ENCODE results near the gene ASNSD1. TPM values are rescaled to one million over a fixed set of nuclear protein-coding genes. Genes with fewer than 3 reads are reported as not detected.
A peak's percentile ranks its signal among the peaks of the same experiment; 100 is the strongest.

ASNSD1 gene
- total and polyA plus RNA-seq, 2 of the 13 experiments (the other 11 are each of a cell fraction or from before 2014, with no cell fraction given): 35.1 to 96.6 TPM

DNA sequence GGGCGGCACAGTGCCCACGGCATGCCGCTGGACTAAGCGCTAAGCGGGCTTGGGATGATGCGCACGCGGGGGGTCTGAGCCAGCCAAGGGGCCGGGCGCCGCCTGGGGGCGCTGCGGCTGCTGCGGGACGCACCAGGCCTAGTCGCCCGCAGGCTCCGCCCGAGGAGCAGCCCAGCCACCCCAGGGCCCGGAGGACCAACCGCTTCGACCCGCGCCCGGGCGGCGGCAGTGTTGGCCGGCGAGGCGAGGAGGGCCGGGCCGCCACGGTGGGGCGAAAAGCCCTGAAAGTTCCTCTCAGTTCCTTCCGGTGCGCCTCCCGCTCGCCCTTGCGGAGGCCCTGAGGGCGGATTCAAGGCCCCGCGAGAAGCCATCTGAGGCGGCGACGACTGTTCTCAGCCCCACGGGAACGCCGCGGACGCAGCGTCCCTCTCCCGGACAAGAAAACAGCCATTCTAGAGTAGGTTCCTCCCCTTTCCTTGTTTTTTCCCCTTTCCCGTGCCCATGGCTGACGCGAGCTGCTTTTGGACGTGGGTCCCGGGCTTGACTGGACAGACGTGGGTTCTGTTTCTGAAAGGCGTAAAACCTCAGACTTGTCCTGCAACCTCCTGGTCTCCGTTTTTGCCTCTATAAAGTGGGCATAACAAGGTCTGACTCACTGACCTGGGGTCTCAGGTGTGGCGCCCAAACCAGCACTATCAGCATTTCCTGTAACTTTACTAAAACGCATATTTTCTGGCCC is 13.3 kb downstream of the ASNSD1 start, which contains the start of gene ANKAR (continued):
- TF ChIP-seq RCOR2 (CRISPR knock-in tag; IDR thresholded peaks at IDR 0.05): 0 out of 2 replicates have a peak, but pooled peaks have one; percentile 44
- TF ChIP-seq ZNF496 (CRISPR knock-in tag; IDR thresholded peaks at IDR 0.05; ENCODE audit: insufficient replicate concordance): no peak
- peak; percentile 98 for TF ChIP-seq HES4 (CRISPR knock-in tag; IDR thresholded peaks at IDR 0.05; ENCODE audit: borderline replicate concordance)
- no peak for TF ChIP-seq MZF1 (CRISPR knock-in tag; IDR thresholded peaks at IDR 0.05; ENCODE audit: borderline replicate concordance)
- peak; percentile 93 for TF ChIP-seq PHF21A (CRISPR knock-in tag; IDR thresholded peaks at IDR 0.05)
- TF ChIP-seq, protein P1, sequence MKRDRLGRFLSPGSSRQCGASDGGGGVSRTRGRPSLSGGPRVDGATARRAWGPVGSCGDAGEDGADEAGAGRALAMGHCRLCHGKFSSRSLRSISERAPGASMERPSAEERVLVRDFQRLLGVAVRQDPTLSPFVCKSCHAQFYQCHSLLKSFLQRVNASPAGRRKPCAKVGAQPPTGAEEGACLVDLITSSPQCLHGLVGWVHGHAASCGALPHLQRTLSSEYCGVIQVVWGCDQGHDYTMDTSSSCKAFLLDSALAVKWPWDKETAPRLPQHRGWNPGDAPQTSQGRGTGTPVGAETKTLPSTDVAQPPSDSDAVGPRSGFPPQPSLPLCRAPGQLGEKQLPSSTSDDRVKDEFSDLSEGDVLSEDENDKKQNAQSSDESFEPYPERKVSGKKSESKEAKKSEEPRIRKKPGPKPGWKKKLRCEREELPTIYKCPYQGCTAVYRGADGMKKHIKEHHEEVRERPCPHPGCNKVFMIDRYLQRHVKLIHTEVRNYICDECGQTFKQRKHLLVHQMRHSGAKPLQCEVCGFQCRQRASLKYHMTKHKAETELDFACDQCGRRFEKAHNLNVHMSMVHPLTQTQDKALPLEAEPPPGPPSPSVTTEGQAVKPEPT (CRISPR knock-in tag; IDR thresholded peaks at IDR 0.05; ENCODE audit: low read depth): peak; percentile 93
- TF ChIP-seq KDM5B (CRISPR knock-in tag; IDR thresholded peaks at IDR 0.05; ENCODE audit: borderline replicate concordance): peak; percentile 98
- TF ChIP-seq NCOA1 (CRISPR knock-in tag; IDR thresholded peaks at IDR 0.05): peak; percentile 97
- peak; percentile 99 for TF ChIP-seq XRCC5 (optimal IDR thresholded peaks at IDR 0.05; ENCODE audit: low read length)
- TF ChIP-seq SP5 (CRISPR knock-in tag; IDR thresholded peaks at IDR 0.05; ENCODE audit: borderline replicate concordance, low read depth): no peak; the same call in 1 of the 2 replicates
- peak; percentile 98 for TF ChIP-seq SALL1 (CRISPR knock-in tag; IDR thresholded peaks at IDR 0.05)
- no peak for TF ChIP-seq ZBTB8A (CRISPR knock-in tag; IDR thresholded peaks at IDR 0.05; ENCODE audit: borderline replicate concordance, low read depth)
- TF ChIP-seq, protein P2, sequence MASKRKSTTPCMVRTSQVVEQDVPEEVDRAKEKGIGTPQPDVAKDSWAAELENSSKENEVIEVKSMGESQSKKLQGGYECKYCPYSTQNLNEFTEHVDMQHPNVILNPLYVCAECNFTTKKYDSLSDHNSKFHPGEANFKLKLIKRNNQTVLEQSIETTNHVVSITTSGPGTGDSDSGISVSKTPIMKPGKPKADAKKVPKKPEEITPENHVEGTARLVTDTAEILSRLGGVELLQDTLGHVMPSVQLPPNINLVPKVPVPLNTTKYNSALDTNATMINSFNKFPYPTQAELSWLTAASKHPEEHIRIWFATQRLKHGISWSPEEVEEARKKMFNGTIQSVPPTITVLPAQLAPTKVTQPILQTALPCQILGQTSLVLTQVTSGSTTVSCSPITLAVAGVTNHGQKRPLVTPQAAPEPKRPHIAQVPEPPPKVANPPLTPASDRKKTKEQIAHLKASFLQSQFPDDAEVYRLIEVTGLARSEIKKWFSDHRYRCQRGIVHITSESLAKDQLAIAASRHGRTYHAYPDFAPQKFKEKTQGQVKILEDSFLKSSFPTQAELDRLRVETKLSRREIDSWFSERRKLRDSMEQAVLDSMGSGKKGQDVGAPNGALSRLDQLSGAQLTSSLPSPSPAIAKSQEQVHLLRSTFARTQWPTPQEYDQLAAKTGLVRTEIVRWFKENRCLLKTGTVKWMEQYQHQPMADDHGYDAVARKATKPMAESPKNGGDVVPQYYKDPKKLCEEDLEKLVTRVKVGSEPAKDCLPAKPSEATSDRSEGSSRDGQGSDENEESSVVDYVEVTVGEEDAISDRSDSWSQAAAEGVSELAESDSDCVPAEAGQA (IDR thresholded peaks at IDR 0.05; ENCODE audit: low read depth): no peak; the same call in 1 of the 2 replicates
- TF ChIP-seq, protein P2 (CRISPR knock-in tag; IDR thresholded peaks at IDR 0.05; ENCODE audit: borderline replicate concordance): peak; percentile 84; the same call in 1 of the 2 replicates
- no peak; the same call in 1 of the 2 replicates for TF ChIP-seq SOX13 (IDR thresholded peaks at IDR 0.05)
- peak in 1 of 2 experiments; percentile 49; a peak in 3 of 4 replicates for TF ChIP-seq SOX13 (CRISPR knock-in tag; conservative IDR thresholded peaks at IDR 0.05 in 1 of 2, IDR thresholded peaks at IDR 0.05 in 1 of 2)
- no peak for TF ChIP-seq HMGA1 (CRISPR knock-in tag; conservative IDR thresholded peaks at IDR 0.05)
- peak; percentile 86; the same call in 1 of the 2 replicates for TF ChIP-seq MYC (CRISPR knock-in tag; IDR thresholded peaks at IDR 0.05; ENCODE audit: borderline replicate concordance)
- TF ChIP-seq, protein P3, sequence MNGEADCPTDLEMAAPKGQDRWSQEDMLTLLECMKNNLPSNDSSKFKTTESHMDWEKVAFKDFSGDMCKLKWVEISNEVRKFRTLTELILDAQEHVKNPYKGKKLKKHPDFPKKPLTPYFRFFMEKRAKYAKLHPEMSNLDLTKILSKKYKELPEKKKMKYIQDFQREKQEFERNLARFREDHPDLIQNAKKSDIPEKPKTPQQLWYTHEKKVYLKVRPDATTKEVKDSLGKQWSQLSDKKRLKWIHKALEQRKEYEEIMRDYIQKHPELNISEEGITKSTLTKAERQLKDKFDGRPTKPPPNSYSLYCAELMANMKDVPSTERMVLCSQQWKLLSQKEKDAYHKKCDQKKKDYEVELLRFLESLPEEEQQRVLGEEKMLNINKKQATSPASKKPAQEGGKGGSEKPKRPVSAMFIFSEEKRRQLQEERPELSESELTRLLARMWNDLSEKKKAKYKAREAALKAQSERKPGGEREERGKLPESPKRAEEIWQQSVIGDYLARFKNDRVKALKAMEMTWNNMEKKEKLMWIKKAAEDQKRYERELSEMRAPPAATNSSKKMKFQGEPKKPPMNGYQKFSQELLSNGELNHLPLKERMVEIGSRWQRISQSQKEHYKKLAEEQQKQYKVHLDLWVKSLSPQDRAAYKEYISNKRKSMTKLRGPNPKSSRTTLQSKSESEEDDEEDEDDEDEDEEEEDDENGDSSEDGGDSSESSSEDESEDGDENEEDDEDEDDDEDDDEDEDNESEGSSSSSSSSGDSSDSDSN (CRISPR knock-in tag; IDR thresholded peaks at IDR 0.05): peak; percentile 100
- TF ChIP-seq U2AF1 (optimal IDR thresholded peaks at IDR 0.05; ENCODE audit: low read depth, low read length): no peak

Measured in HepG2 (cell line).